ENCODE results near the gene FSTL5.

GRCh38 chr4:161828061-161828460 lies 335.7 kb downstream of the FSTL5 start:
- TF ChIP-seq CTCF (IDR thresholded peaks at IDR 0.05) (no peak), POLR2A (IDR thresholded peaks at IDR 0.05) (no peak)
